Measurements from ENCODE around the gene OR10G7.

DNA sequence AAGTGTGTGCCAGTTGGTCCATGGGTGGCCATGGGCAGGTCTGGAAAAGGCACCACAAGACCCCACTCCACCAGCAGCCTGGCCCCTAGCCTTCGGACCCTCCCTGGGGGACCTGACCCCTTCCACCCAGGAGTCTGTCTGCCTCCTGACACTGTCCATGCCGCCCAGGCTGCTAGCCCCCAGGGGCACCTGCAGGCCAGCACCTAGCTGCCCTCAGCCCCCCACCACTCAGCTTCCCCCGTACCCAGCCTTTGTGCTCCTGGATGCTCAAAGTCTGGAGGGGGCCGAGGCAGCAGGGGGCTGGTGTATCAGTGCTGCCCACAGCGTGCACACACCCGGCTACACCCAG, 34.3 kb upstream of the OR10G7 start:
- TF ChIP-seq, protein P1, sequence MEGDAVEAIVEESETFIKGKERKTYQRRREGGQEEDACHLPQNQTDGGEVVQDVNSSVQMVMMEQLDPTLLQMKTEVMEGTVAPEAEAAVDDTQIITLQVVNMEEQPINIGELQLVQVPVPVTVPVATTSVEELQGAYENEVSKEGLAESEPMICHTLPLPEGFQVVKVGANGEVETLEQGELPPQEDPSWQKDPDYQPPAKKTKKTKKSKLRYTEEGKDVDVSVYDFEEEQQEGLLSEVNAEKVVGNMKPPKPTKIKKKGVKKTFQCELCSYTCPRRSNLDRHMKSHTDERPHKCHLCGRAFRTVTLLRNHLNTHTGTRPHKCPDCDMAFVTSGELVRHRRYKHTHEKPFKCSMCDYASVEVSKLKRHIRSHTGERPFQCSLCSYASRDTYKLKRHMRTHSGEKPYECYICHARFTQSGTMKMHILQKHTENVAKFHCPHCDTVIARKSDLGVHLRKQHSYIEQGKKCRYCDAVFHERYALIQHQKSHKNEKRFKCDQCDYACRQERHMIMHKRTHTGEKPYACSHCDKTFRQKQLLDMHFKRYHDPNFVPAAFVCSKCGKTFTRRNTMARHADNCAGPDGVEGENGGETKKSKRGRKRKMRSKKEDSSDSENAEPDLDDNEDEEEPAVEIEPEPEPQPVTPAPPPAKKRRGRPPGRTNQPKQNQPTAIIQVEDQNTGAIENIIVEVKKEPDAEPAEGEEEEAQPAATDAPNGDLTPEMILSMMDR (IDR thresholded peaks at IDR 0.05) = no peak
- TF ChIP-seq, protein P2, sequence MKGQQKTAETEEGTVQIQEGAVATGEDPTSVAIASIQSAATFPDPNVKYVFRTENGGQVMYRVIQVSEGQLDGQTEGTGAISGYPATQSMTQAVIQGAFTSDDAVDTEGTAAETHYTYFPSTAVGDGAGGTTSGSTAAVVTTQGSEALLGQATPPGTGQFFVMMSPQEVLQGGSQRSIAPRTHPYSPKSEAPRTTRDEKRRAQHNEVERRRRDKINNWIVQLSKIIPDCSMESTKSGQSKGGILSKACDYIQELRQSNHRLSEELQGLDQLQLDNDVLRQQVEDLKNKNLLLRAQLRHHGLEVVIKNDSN (CRISPR knock-in tag; IDR thresholded peaks at IDR 0.05) = no peak
- TF ChIP-seq HMGA2 (CRISPR knock-in tag; IDR thresholded peaks at IDR 0.05) (no peak), CREB1 (CRISPR knock-in tag; IDR thresholded peaks at IDR 0.05) (no peak), ETV6 (CRISPR knock-in tag; IDR thresholded peaks at IDR 0.05) (no peak), EMX1 (CRISPR knock-in tag; IDR thresholded peaks at IDR 0.05) (no peak), FOXJ3 (CRISPR knock-in tag; IDR thresholded peaks at IDR 0.05; ENCODE audit: borderline replicate concordance) (no peak), ZNF671 (CRISPR knock-in tag; IDR thresholded peaks at IDR 0.05) (no peak)
- TF ChIP-seq, protein P3, sequence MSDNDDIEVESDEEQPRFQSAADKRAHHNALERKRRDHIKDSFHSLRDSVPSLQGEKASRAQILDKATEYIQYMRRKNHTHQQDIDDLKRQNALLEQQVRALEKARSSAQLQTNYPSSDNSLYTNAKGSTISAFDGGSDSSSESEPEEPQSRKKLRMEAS (CRISPR knock-in tag; IDR thresholded peaks at IDR 0.05) = no peak
- TF ChIP-seq, protein P4, sequence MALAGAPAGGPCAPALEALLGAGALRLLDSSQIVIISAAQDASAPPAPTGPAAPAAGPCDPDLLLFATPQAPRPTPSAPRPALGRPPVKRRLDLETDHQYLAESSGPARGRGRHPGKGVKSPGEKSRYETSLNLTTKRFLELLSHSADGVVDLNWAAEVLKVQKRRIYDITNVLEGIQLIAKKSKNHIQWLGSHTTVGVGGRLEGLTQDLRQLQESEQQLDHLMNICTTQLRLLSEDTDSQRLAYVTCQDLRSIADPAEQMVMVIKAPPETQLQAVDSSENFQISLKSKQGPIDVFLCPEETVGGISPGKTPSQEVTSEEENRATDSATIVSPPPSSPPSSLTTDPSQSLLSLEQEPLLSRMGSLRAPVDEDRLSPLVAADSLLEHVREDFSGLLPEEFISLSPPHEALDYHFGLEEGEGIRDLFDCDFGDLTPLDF (CRISPR knock-in tag; IDR thresholded peaks at IDR 0.05) = no peak

All from WTC11 (cell line).